ENCODE data around the gene TBCA. TPM values are rescaled to one million over a fixed set of nuclear protein-coding genes. Genes with fewer than 3 reads are reported as not detected.
A peak's percentile ranks its signal among the peaks of the same experiment; 100 is the strongest.
"Not testable (repeated sequence)": the region's sequence is repeated elsewhere in the genome, so short reads cannot be mapped to it uniquely, and the experiment has no call there.

Gene TBCA
- polyA plus RNA-seq, 5 donors = 269 to 305 (median 289) TPM

GRCh38 chr5:77776554-77777206, 541 bp upstream of the TBCA start:
- no peak for DNase-seq

- DNase-seq = no peak
Measured at GRCh38 chr5:77774981-77775789, 954 bp downstream of the TBCA start.

- DNase-seq = no peak
Measured at GRCh38 chr5:77773734-77774280, 2.3 kb downstream of the TBCA start.

- no peak for DNase-seq
Measured at GRCh38 chr5:77772729-77773128, 3.4 kb downstream of the TBCA start.

- no peak for DNase-seq
Measured at GRCh38 chr5:77771452-77771851, 4.7 kb downstream of the TBCA start.

GRCh38 chr5:77770293-77771005, 5.7 kb downstream of the TBCA start:
- no peak for DNase-seq

- no peak for DNase-seq
Measured at GRCh38 chr5:77768978-77769377, 7.2 kb downstream of the TBCA start.

GRCh38 chr5:77767301-77767700, 8.8 kb downstream of the TBCA start:
- DNase-seq = no peak

- no peak for DNase-seq
Measured at GRCh38 chr5:77761606-77762005, 14.5 kb downstream of the TBCA start.

- DNase-seq = no peak
Measured at GRCh38 chr5:77758141-77758938, 17.8 kb downstream of the TBCA start.

- DNase-seq = no peak
Measured at GRCh38 chr5:77751328-77752023, 24.7 kb downstream of the TBCA start.

GRCh38 chr5:77750928-77751327, 25.2 kb downstream of the TBCA start:
- DNase-seq = not testable (repeated sequence)

GRCh38 chr5:77748160-77748559, 28.0 kb downstream of the TBCA start:
- no peak for DNase-seq

GRCh38 chr5:77744116-77744515, 32.0 kb downstream of the TBCA start:
- DNase-seq = no peak

GRCh38 chr5:77743181-77743580, 33.0 kb downstream of the TBCA start:
- peak in 1 of 2 donors; percentile 6 for DNase-seq

GRCh38 chr5:77741608-77742007, 34.5 kb downstream of the TBCA start:
- no peak for DNase-seq

- no peak for DNase-seq
Measured at GRCh38 chr5:77734885-77735284, 41.3 kb downstream of the TBCA start.

GRCh38 chr5:77733130-77733529, 43.0 kb downstream of the TBCA start:
- DNase-seq = no peak

GRCh38 chr5:77727190-77727589, 48.9 kb downstream of the TBCA start:
- no peak for DNase-seq

- no peak for DNase-seq
Measured at GRCh38 chr5:77725616-77726015, 50.5 kb downstream of the TBCA start.

- no peak for DNase-seq
Measured at GRCh38 chr5:77724934-77725333, 51.2 kb downstream of the TBCA start.
